ENCODE results near the gene LRRC23.

LRRC23 gene

DNA sequence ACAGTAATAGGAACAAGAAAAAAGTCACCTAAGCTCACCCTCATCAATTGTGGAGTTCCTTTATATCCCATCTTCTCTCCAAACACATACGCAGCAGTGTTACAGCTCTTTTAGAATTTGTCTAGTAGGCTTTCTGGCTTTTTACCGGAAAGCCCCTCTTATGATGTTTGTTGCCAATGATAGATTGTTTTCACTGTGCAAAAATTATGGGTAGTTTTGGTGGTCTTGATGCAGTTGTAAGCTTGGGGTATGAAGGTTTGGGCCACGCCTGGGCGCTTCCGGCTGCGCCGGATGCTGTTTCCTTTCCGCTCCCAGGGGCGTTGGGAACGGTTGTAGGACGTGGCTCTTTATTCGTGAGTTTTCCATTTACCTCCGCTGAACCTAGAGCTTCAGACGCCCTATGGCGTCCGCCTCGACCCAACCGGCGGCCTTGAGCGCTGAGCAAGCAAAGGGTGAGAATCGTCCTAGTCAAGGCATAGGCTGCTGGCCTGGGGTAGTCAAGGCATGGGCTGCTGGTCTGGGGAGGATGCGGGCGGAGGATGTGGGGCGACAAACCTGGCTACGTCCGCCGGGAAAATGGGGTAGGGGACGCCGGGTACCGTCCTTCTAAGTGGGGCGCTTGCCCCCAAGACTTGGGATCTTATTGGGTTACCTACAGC is 39.2 kb downstream of the LRRC23 start, which contains the start of the genes C12orf57 and RNU7-1:
Gene C12orf57, plus strand, starts transcription at position 301 of the 659 bp plus-strand sequence. Its CDS starts 100 bp downstream, at position 401.
Gene RNU7-1, plus strand, starts transcription at position 95 of the 659 bp plus-strand sequence.
- DNase-seq (ENCODE audit: low read depth, low spot score), result no peak

DNA sequence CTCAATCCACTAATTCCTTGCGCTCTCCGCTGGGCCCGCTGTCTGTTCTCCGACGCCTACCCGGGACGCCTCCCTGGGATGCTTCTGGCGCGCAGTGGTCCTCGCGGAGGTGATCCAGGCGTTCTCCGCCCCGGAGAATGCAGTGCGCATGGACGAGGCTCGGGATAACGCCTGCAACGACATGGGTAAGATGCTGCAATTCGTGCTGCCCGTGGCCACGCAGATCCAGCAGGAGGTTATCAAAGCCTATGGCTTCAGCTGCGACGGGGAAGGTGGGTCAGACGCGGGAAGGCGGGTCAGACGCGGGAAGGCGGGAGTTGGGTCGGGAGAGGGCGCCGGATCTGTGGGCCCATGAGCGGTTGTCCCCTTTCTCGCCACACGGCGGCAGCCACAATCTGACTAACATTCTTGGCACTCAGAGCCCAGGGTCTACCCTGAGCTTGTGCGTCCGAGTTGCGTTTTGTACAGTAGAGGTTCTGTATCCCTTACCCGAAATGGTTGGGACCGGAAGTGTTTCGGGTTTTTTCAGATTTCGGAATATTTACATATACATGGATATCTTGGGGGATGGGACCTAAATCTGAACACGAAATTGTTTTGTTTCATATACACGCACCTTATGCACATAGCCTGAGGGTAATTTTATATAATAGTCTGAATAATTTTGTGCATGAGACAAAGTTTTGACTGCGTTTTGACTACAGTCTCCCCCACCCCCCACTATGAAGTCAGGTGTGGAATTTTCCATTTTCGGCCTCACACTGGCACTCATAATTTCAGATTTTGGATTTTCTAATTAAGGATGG is 40.0 kb downstream of the LRRC23 start:
- no peak for DNase-seq (ENCODE audit: low read depth, low spot score)

DNA sequence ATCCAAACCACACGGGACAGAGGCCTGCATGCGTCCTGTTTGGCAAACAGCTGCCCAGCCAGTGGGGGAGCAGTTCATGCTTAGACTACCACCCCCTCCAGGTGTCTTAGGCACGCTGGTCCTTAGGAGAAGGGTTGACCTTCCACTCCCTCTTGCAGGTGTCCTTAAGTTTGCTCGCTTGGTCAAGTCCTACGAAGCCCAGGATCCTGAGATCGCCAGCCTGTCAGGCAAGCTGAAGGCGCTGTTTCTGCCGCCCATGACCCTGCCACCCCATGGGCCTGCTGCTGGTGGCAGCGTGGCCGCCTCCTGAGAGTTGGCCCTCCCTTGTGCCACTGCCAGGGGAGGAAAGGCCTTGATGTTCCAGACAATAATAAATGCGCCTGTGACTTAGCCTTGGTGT is 41.0 kb downstream of the LRRC23 start:
- DNase-seq (ENCODE audit: low read depth, low spot score), result no peak

DNA sequence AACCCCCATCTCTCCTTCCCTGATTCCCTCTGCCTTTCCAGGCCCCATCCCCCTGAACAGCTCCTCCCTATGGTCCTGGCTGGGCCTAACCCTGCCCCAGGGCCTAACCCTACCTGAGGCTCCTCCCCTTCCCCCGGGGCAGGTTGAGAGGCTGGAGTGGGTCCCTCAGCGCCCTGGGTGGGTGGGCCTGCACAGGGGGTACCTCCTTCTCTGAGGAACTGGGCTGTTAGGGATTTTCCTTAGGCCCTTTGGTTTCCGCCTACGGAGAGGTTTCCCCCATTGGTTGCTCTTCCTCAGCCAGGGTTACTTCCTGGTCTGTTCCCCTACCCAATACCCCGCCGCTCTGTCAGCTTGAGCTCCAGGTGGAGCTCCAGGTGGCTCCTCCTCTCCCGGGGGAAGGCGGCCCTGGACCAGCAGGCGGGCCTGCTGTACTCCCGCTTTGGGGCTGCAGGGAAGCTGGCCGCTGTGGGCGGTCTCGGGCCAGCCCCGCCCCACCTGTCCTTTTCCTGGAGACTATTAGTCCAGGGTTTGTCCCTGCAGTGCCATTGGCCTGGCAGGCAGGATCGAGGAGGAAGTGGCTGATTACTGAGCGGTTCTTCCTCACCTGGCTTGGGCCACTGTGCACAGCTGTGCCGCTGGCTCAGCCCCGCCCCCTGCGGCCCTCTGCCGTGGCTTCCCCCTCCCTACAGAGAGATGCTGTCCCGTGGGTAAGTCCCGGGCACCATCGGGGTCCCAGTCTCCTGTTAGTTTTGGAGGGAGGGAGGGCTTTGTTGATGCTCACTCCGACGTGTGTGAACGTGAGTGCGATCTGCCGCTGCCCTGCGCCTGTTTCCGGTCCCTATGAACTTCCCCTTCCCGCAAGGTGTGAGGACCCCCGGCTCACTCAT is 41.7 kb downstream of the LRRC23 start:
- DNase-seq (ENCODE audit: low read depth, low spot score), result no peak

DNA sequence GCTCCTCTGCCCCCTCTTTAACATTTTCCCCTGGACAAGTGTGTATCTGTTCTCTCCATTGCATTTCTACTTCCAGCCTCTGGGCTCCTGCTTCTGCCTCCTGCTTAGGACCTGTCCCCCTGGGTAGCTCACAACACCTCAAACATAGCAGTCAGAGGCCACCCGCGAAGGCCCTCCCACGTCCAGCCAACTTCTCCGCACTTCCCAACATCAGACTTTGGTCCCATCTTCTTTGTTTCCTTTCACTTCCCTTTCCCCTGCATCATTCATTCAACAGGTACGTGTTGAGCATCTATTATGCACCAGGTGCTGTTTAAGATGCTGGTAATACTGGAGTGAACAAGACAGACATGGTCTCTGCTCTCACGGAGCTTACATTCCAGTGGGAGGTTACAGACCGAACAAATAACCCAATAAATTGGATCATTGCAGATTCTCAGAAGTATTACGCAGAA is 42.3 kb downstream of the LRRC23 start:
- DNase-seq (ENCODE audit: low read depth, low spot score), result no peak

DNA sequence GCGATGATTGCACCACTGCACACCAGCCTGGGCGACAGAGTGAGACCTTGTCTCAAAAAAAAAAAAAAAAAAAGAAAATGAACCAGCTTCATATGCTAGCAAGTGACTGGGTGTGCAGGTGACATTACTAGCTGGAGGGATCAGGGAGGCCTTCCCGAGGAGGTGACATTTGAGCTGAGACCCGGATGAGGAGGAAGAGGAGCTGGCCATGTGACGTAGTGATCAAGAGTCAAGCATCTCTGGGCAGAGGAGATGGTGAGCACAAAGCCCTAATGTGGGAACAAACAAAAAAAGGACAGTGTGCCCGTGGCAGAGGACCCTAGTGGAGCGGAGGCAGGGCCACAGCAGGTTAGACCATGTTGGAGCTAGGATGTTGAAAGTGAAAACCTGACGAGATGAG is 43.0 kb downstream of the LRRC23 start:
- no peak for DNase-seq (ENCODE audit: low read depth, low spot score)

DNA sequence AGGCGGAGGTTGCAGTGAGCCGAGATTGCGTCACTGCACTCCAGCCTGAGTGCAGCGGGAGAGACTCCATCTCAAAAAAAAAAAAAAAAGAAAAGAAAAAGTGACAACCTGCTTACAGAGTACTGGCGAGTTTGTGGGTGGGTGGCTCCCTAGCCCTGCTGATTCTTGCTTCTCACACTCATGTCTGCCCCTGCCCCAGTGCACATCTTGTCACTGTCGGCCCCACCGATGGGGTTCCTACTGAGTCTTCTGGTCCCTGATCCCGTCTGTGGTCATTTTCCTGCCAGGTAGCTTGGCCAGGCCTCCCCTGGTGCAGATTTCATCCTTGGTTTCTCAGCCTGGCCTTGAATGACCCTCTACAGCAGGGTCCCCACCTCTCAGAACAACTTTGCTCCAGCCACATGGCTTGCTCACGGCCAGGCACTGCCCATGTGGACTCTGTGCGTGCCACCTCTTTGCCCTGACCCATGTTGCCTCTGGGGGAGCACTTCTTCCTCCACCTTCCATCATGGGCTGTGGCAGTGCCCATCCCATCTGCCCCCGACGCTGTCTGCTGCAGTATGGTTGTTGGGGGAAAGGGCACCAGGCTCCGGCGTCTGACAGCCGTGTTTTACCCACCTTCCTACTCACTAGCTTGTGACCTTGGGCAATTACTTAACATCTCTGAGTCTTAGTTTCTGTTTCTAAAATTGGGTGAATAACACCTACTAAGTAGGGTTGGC is 44.4 kb downstream of the LRRC23 start:
- no peak for DNase-seq (ENCODE audit: low read depth, low spot score)

DNA sequence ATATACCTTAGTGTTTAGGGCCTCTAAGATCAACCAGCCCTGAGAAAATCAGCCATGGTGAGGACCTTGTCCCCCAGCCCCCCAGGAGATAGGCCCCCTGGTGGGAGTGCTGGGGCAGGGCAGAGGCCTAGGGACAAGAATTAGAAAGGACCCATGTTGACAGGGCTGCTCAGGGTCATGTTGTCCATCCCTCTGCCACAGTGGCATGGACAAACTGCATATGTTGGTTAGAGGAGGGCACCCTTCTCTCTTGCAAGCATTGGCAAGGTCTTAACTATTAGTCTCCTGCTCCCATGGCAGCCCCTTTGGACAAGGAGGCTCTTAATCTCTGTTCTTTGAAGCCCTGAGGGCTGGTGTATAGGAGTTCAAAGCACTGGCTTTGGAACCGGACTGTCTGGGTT is 45.8 kb downstream of the LRRC23 start:
- no peak for DNase-seq (ENCODE audit: low read depth, low spot score)

DNA sequence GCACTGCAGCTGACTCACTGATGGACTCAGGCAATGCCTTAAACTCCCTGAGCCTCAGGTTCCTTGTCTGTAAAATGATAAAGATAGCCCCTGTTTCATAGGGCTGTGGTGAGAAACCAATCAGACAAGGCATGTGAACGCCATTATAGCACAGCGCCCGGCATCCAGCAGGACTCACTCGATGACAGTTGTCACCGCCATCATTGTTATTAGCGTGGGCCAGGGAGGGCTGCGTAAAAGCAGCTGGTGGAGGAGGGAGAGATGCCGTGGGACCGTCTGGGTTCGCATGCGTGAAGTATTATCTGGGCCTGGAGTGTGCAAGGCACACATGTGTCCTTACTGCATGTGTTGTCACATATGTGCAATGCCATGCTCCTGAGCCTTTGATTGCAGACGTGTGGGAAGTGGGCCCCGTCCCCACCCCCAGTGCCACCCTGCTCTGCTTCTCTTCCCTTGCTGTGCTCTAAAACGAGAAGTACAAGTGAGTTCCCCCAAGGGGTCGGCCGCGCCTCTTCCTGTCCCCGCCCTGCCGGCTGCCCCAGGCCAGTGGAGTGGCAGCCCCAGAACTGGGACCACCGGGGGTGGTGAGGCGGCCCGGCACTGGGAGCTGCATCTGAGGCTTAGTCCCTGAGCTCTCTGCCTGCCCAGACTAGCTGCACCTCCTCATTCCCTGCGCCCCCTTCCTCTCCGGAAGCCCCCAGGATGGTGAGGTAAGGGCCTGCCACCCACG is 46.4 kb downstream of the LRRC23 start, which contains the start of gene PTPN6:
Gene PTPN6, plus strand, starts transcription at position 546 of the 730 bp plus-strand sequence. Its CDS starts 157 bp downstream, at position 703.
- no peak for DNase-seq (ENCODE audit: low read depth, low spot score)

DNA sequence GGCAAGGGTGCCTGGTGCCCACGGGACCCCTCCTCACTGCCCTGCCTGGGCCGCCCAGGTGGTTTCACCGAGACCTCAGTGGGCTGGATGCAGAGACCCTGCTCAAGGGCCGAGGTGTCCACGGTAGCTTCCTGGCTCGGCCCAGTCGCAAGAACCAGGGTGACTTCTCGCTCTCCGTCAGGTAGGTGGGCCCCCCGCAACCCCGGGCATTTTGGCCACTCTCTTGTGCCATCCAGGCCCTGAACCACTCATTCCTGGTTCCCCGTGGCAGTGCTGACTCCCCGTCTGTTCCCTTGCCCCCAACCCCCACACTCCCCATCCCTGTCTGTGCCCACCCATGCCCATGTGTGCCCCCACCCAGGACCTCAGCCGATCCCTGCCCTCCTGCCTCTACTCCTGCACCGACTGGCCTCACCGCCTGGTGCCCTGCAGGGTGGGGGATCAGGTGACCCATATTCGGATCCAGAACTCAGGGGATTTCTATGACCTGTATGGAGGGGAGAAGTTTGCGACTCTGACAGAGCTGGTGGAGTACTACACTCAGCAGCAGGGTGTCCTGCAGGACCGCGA is 47.0 kb downstream of the LRRC23 start:
- DNase-seq (ENCODE audit: low read depth, low spot score), result no peak

DNA sequence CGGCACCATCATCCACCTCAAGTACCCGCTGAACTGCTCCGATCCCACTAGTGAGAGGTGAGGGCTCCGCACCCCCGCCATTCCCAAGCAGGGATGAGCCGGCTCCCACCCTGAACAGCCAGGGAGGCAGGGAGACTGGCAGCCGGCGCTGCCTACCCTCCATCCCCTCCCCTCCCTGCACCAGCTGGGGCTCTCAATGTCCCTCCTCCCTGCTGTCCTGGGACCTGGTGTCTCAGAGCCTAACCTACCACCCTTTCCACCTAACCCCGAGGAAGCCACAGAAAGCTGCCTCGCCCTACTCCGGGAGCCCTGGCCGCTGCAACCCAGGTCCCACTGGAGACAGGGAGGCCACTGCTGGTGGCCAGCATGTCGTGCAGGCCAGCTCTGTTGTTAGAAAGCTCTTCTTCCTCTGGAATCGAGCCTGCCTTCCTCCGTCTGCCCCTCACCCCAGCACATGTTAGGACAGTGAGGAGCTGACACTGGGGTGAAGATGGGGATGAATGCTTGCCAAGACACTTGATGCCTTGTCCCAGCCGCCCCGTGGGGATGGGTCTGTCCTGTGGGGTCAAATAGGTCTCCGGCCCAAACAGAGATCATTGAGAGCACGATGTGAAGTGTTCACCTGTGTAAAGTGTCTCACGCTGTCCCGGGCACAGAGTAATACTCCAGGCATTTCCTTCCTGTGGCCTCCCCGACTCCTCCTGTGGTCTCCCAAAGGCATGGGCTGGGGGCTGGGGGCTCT is 47.7 kb downstream of the LRRC23 start:
- no peak for DNase-seq (ENCODE audit: low read depth, low spot score)

DNA sequence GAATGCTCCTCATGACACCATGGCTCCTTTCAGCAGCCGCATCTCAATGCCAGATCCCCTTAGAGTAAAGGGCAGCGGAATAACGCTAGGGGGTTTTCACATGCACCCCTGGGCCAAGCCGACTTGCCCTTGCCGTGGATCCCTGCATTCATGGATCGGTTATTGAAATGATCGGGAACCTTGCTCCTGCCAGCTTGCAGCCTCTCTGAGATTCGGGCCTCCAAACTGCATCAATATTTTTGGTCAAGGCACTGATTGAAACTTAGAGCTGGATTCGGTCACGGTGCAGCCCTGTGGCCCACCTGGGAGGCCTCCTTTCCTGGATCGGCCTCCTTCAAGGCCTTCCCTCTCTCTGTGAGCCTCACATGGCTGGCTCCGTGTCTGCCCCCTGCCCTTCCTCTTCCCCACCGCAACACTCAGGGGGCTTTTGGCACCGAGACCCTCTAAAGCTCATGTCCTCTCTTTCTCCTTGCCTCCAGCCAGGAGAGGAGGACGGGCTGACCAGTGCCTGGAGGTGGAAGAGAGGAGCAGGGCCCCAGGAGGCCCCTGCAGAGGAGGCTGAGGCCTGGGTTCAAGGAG is 48.3 kb downstream of the LRRC23 start:
- DNase-seq (ENCODE audit: low read depth, low spot score), result no peak

DNA sequence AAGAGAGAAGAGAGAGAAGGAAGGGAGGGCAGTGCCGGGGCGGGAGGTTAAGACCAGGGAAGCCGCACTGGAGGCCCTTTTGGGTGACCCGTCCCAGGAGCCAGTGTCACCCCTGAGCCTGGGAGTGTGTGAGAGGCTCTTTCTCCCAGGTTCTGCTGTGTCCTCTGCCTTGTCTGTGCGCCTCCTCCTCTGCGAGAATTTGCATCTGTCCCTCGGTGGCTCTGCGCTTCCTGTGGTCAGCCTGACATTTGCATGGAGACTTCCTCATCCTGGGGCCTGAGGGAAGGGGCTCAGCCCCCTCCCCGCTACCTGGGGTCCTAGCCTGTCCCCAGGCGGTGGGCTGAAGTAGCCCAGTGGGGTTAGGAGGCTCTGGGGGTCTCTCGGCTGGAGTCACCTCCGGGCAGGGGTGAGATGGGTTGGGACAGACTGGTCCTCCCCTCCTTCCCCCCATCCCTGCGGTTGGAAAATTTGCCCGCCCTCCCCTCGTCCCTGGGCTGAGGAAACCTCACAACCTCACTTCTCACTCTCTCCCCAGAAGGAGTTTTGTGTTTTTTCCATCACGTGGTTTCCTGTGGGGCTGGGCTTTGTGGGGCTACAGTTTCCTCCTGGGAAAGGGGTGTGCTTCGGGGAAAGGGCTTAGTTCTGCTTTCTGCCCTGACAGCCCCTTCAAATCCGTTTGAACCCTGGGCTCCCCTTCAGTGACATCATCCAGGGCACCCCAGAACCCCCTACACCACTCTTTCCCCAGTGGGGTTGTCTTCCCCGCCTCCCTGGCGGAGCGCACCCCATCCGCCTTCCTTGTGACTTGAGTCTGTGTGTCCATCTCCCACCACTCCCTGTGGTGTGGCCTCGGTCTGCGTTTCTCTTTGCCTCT is 49.1 kb downstream of the LRRC23 start:
- DNase-seq (ENCODE audit: low read depth, low spot score), result no peak

DNA sequence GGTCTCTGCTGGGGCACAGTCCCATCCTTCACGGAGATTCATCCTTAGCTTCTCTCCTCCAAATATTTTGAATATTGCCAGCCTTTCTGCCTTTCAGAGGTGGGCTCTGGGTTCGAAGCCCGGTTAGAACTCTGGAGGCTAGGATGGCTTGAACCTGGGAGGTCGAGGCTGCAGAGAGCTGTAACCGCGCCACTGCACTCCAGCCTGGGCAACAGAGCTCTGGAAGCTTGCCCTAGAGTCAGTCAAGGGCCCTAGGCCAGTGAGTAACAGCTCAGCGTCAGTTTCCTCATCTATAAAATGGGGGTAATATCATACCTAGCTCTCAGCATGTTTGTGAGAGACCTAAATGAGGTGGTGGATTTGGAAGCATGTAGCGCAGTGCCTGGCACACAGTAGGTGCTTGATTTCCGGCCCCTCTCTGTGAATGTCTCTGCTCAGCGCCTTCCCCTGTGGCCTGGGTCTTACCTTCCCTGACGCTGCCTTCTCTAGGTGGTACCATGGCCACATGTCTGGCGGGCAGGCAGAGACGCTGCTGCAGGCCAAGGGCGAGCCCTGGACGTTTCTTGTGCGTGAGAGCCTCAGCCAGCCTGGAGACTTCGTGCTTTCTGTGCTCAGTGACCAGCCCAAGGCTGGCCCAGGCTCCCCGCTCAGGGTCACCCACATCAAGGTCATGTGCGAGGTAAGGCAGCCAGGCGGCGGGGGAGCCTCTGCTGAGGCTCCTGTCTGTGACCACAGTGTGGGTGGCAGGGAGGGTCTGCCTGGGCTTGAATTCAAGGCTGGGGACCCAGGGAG is 49.9 kb downstream of the LRRC23 start:
- no peak for DNase-seq (ENCODE audit: low read depth, low spot score)

DNA sequence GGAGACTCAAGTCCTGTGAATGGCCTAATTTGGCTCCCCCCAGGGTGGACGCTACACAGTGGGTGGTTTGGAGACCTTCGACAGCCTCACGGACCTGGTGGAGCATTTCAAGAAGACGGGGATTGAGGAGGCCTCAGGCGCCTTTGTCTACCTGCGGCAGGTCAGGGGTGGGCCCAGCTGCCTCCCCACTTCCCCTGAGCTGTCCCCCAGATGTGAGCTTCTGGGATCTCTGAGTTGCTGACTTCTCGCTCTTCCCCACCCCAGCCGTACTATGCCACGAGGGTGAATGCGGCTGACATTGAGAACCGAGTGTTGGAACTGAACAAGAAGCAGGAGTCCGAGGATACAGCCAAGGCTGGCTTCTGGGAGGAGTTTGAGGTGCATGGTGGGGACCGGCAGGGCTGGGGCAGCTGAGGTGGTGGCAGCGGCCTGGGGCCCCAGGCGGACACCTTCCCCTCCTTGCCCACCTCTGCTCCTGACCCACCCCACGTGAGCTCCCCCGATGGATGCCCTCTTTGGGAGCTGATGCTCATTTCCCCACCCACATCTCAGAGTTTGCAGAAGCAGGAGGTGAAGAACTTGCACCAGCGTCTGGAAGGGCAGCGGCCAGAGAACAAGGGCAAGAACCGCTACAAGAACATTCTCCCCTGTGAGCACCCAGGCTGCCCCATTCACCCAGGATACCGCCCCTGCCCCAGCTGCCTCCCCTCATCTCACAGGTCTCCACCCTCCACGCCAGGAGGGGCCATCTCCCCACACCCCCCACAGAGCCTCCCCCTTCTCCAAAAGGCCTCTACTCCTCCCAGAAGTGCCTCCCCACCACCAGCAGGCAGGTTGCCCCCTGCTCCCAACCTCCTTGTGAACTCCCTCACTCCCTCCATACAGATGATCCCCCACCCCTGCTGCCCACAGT is 50.7 kb downstream of the LRRC23 start:
- DNase-seq (ENCODE audit: low read depth, low spot score), result no peak

Data from iPS DF 19.7 (cell line).